Activated CD8-positive, alpha-beta memory T cell treated with anti-CD3 and anti-CD28 coated beads for 36 hours (primary cell): ENCODE results near the gene NALCN. TPM values are rescaled to one million over a fixed set of nuclear protein-coding genes. Genes with fewer than 3 reads are reported as not detected.

ENCODE experiments used
- CTCF ChIA-PET: fragments of 350-600 bp; sonication (Branson Sonifier 250); formaldehyde crosslinking; loops from one replicate; lab custom pipeline; 2021; ENCODE audit warnings: antibody characterized with exemption; lab: Charles Lee
- POLR2A ChIA-PET: fragments of 350-600 bp; sonication (Branson Sonifier 250); formaldehyde crosslinking; loops from one replicate; lab custom pipeline; 2021; ENCODE audit warnings: antibody characterized with exemption; lab: Charles Lee
- total RNA-seq, 2 experiments: library from RNA; stranded (reverse); gene quantifications; one replicate each; pipeline ENCODE4 v1.2.3, GENCODE V29; 2021

Gene NALCN
- total RNA-seq, 2 experiments from 2014 or later, result not detected

GRCh38 chr13:101155920-101156319 is 260.4 kb downstream of the NALCN start:
- ChIA-PET CTCF (interaction anchor here (0.8 kb wide), 1 partner anchor 10 kb away, joined by 3 read pairs; no protein-coding TSS in a partner anchor), POLR2A (no interaction called here)

- POLR2A ChIA-PET, result no interaction called here
- CTCF ChIA-PET, result no interaction called here
Measured at GRCh38 chr13:101152184-101152583, 264.1 kb downstream of the NALCN start.

- ChIA-PET POLR2A (no interaction called here), CTCF (no interaction called here)
Measured at GRCh38 chr13:101150998-101151397, 265.3 kb downstream of the NALCN start.

GRCh38 chr13:101149735-101150384 is 266.4 kb downstream of the NALCN start:
- ChIA-PET CTCF (no interaction called here), POLR2A (no interaction called here)

GRCh38 chr13:101146101-101146898 is 270.0 kb downstream of the NALCN start:
- CTCF ChIA-PET, result interaction anchor here (1.4 kb wide), 1 partner anchor 9 kb away, joined by 3 read pairs; no protein-coding TSS in a partner anchor
- POLR2A ChIA-PET, result no interaction called here

GRCh38 chr13:101144808-101145419 is 271.4 kb downstream of the NALCN start:
- CTCF ChIA-PET, result interaction anchor here (0.8 to 1.4 kb wide), 3 partner anchors 11 to 1411 kb away, joined by 3 read pairs; no protein-coding TSS in a partner anchor
- POLR2A ChIA-PET, result interaction anchor here (0.6 kb wide), 1 partner anchor 158 kb away, joined by 3 read pairs; no protein-coding TSS in a partner anchor

- CTCF ChIA-PET, result no interaction called here
- POLR2A ChIA-PET, result no interaction called here
Measured at GRCh38 chr13:101140936-101141335, 275.4 kb downstream of the NALCN start.

GRCh38 chr13:101140087-101140770 is 276.1 kb downstream of the NALCN start:
- POLR2A ChIA-PET, result no interaction called here
- CTCF ChIA-PET, result no interaction called here

- ChIA-PET CTCF (no interaction called here), POLR2A (no interaction called here)
Measured at GRCh38 chr13:101139081-101139480, 277.2 kb downstream of the NALCN start.

GRCh38 chr13:101127741-101128353 is 288.5 kb downstream of the NALCN start:
- ChIA-PET POLR2A (no interaction called here), CTCF (interaction anchor here (0.9 to 1.7 kb wide), 3 partner anchors 17 to 554 kb away, joined by 3 to 14 read pairs (median 3); no protein-coding TSS in a partner anchor)

- ChIA-PET POLR2A (no interaction called here), CTCF (no interaction called here)
Measured at GRCh38 chr13:101123028-101123427, 293.3 kb downstream of the NALCN start.

- ChIA-PET POLR2A (no interaction called here), CTCF (no interaction called here)
Measured at GRCh38 chr13:101121608-101122007, 294.7 kb downstream of the NALCN start.

GRCh38 chr13:101120007-101120406 is 296.3 kb downstream of the NALCN start:
- CTCF ChIA-PET, result no interaction called here
- POLR2A ChIA-PET, result no interaction called here

GRCh38 chr13:101116826-101117225 is 299.5 kb downstream of the NALCN start:
- CTCF ChIA-PET, result no interaction called here

GRCh38 chr13:101116341-101116740 is 300.0 kb downstream of the NALCN start:
- POLR2A ChIA-PET, result no interaction called here
- CTCF ChIA-PET, result no interaction called here

More at GRCh38 chr13:101116826-101117225, 299.5 kb downstream of the NALCN start:
- POLR2A ChIA-PET, result no interaction called here

- CTCF ChIA-PET, result no interaction called here
- POLR2A ChIA-PET, result no interaction called here
Measured at GRCh38 chr13:101115762-101116171, 300.5 kb downstream of the NALCN start.

- CTCF ChIA-PET, result no interaction called here
- POLR2A ChIA-PET, result no interaction called here
Measured at GRCh38 chr13:101111894-101112293, 304.4 kb downstream of the NALCN start.

- POLR2A ChIA-PET, result no interaction called here
- CTCF ChIA-PET, result no interaction called here
Measured at GRCh38 chr13:101109005-101109404, 307.3 kb downstream of the NALCN start.

GRCh38 chr13:101098873-101099272 is 317.4 kb downstream of the NALCN start:
- POLR2A ChIA-PET, result no interaction called here
- CTCF ChIA-PET, result no interaction called here
